HepG2 (cell line): Measurements from ENCODE around the gene TACC3. TPM values are rescaled to one million over a fixed set of nuclear protein-coding genes. Genes with fewer than 3 reads are reported as not detected.

Experiments
- ATAC-seq: fragments of 200-7000 bp; cut with Tn5 transposase; 3 replicates; pipeline ENCODE4 v1.9.1; 2020; ENCODE audit warnings: mild to moderate bottlenecking, moderate library complexity
- BruUV-seq: library from RNA; stranded (reverse); fragments of 400-500 nt; replicated peaks from 2 replicates; lab custom pipeline; 2021; lab: Mats Ljungman, UMichigan
- CTCF ChIA-PET: fragments of 300-600 bp; formaldehyde crosslinking; extraction: SDS; loops from one replicate; lab custom pipeline; 2021; ENCODE audit warnings: low total read pairs, inconsistent platforms, low intra/inter-chr PET ratio; lab: Yijun Ruan, JAX
- POLR2A ChIA-PET: fragments of 350-600 bp; sonication (Branson Sonifier 250); formaldehyde crosslinking; loops from one replicate; lab custom pipeline; 2020; ENCODE audit warnings: antibody characterized with exemption, inconsistent platforms; lab: Yijun Ruan, JAX
- DNase-seq: peaks from one replicate; pipeline ENCODE4 v3.0.0-alpha.2; 2015; ENCODE audit warnings: low spot score
- FAIRE-seq: peaks from 3 replicates; lab custom pipeline; 2011; peaks lifted over from hg19 to GRCh38; lab: Jason Lieb, UNC
- H2AFZ ChIP-seq: one replicate; pipeline ENCODE4 v1.6.1; 2011; ENCODE audit warnings: low read length, inconsistent platforms
- H3K27ac ChIP-seq: fragments of 300-600 bp; 3 replicates; pipeline ENCODE4 v1.8.0; 2011; ENCODE audit warnings: mixed run types, mild to moderate bottlenecking, mixed read lengths, low read length, inconsistent platforms; ENCODE audit not compliant: insufficient read depth; ENCODE audit errors: extremely low read length
- H3K27me3 ChIP-seq, 2 experiments: fragments of 200-600 bp in 1 of 2; 2 replicates in 1 of 2; 3 replicates in 1 of 2; pipeline versions ENCODE4 v1.6.0 to v1.8.0; 2011; ENCODE audit warnings: low read length in 2 of 2, mild to moderate bottlenecking in 2 of 2, moderate library complexity in 2 of 2, inconsistent platforms in 1 of 2; ENCODE audit not compliant: insufficient read depth in 2 of 2, control insufficient read depth in 1 of 2
- H3K36me3 ChIP-seq, 2 experiments: fragments of 200-600 bp in 1 of 2; replicated peaks in 1 of 2; 2 replicates in 1 of 2; 3 replicates in 1 of 2; pipeline versions ENCODE4 v1.5.1 to v1.8.0; 2011; ENCODE audit warnings: low read length in 2 of 2, inconsistent platforms in 1 of 2; ENCODE audit not compliant: insufficient read depth in 2 of 2, control insufficient read depth in 1 of 2
- H3K4me1 ChIP-seq: 2 replicates; pipeline ENCODE4 v1.5.1; 2012; ENCODE audit warnings: low read length, inconsistent platforms; ENCODE audit not compliant: insufficient read depth
- H3K4me2 ChIP-seq: 2 replicates; pipeline ENCODE4 v1.6.0; 2011; ENCODE audit warnings: low read depth, low read length, inconsistent platforms
- H3K4me3 ChIP-seq, 3 experiments: fragments of 200-600 bp in 1 of 3; sonication (generic), shearing (Covaris generic) in 1 of 3; replicated peaks in 1 of 3; 2 replicates each; pipeline ENCODE4 v1.5.1; 2011 to 2016; ENCODE audit warnings: low read length in 3 of 3, inconsistent platforms in 2 of 3, low read depth in 2 of 3, mild to moderate bottlenecking in 2 of 3, control low read depth in 1 of 3, mixed read lengths in 1 of 3; ENCODE audit not compliant: insufficient read depth in 1 of 3
- H3K79me2 ChIP-seq: one replicate; pipeline ENCODE4 v1.6.1; 2011; ENCODE audit warnings: low read length, inconsistent platforms; ENCODE audit not compliant: insufficient read depth
- H3K9ac ChIP-seq: 2 replicates; pipeline ENCODE4 v1.6.0; 2011; ENCODE audit warnings: mild to moderate bottlenecking, low read depth, low read length, inconsistent platforms; ENCODE audit not compliant: insufficient read depth
- H3K9me3 ChIP-seq: 2 replicates; pipeline ENCODE4 v1.5.1; 2012; ENCODE audit warnings: mild to moderate bottlenecking, low read length
- H4K20me1 ChIP-seq: 2 replicates; pipeline ENCODE4 v1.6.0; 2011; ENCODE audit warnings: inconsistent platforms, mild to moderate bottlenecking, low read length, moderate library complexity; ENCODE audit not compliant: insufficient read depth
- CHCHD3 ChIP-seq: sonication (generic); formaldehyde crosslinking; IDR thresholded peaks from 2 replicates; pipeline ENCODE4 v1.8.0; 2022; ENCODE audit warnings: mild to moderate bottlenecking, missing genetic modification reagents, moderate library complexity
- FOSL1 ChIP-seq: sonication (generic); formaldehyde crosslinking; IDR thresholded peaks from 2 replicates; pipeline ENCODE4 v1.9.0; 2021; ENCODE audit warnings: missing genetic modification reagents, borderline replicate concordance
- KAT7 ChIP-seq: IDR thresholded peaks from 2 replicates; pipeline ENCODE4 v1.6.1; 2018; ENCODE audit warnings: borderline replicate concordance, missing compliant biosample characterization
- KLF15 ChIP-seq: sonication (generic); formaldehyde crosslinking; IDR thresholded peaks from 2 replicates; pipeline ENCODE4 v1.8.1; 2023; ENCODE audit warnings: borderline replicate concordance, mild to moderate bottlenecking, inconsistent platforms, missing genetic modification reagents, mixed read lengths
- MEF2D ChIP-seq: sonication (generic); formaldehyde crosslinking; IDR thresholded peaks from 2 replicates; pipeline ENCODE4 v1.5.1; 2020; ENCODE audit warnings: mild to moderate bottlenecking, missing genetic modification reagents
- RARG ChIP-seq: sonication (generic); formaldehyde crosslinking; IDR thresholded peaks from 2 replicates; pipeline ENCODE4 v1.4.0; 2020; ENCODE audit warnings: low read depth, mild to moderate bottlenecking, missing genetic modification reagents
- RNF2 ChIP-seq: fragments of 450-650 bp; conservative IDR thresholded peaks from 2 replicates; pipeline ENCODE4 v1.6.1; 2016; ENCODE audit warnings: low read depth
- SIN3A ChIP-seq: IDR thresholded peaks from 2 replicates; pipeline ENCODE4 v1.6.1; 2011; ENCODE audit warnings: low read depth, mild to moderate bottlenecking, control low read depth, low read length, borderline replicate concordance
- ZNF136 ChIP-seq: sonication (generic); formaldehyde crosslinking; IDR thresholded peaks from 2 replicates; pipeline ENCODE4 v1.8.1; 2022; ENCODE audit warnings: low read depth, mild to moderate bottlenecking, moderate library complexity, missing genetic modification reagents
- ZNF17 ChIP-seq: sonication (generic); formaldehyde crosslinking; IDR thresholded peaks from 2 replicates; pipeline ENCODE4 v1.5.0; 2020; ENCODE audit warnings: mild to moderate bottlenecking, missing genetic modification reagents
- ZNF773 ChIP-seq: sonication (generic); formaldehyde crosslinking; IDR thresholded peaks from 2 replicates; pipeline ENCODE4 v1.4.0; 2020; ENCODE audit warnings: missing genetic modification reagents, borderline replicate concordance
- WGBS: methylation state at CpG from one replicate; pipeline ENCODE4 v1.1.6; 2017; ENCODE audit warnings: low lambda C conversion rate; 5-methylcytosine and 5-hydroxymethylcytosine counted together
- in situ Hi-C: cut with HindIII; loops from 2 replicates; pipeline ENCODE4 v1.10.0; 2017; ENCODE audit warnings: low pct_unique_long_range_greater_than_20kb; ENCODE audit not compliant: extremely low pct_ligation_motif_present
- intact Hi-C: fragments of 100-400 bp; cut with micrococcal nuclease; formaldehyde crosslinking; loops from one replicate; pipeline ENCODE4 v1.10.0; 2022; ENCODE audit not compliant: unreplicated experiment
- polyA plus RNA-seq, 8 experiments: library from polyadenylated mRNA; depleted of rRNA in 3 of 8; stranded (reverse) in 7 of 8; unstranded in 1 of 8; fragments of >200 nt; fragmentation: Illumina TruSeq in 4 of 8; extraction: Trizol in 4 of 8; gene quantifications; 2 replicates each; pipeline versions ENCODE4 v1.2.1 to v1.2.3, GENCODE V29; 2011 to 2016; ENCODE audit warnings: low read depth in 4 of 8, missing spikeins in 1 of 8, mixed read lengths in 1 of 8; ENCODE audit not compliant: insufficient read depth in 1 of 8
- total RNA-seq, 5 experiments: library from RNA; depleted of rRNA; stranded (reverse); fragments of >200 nt; fragmentation: Illumina TruSeq; extraction: Trizol; gene quantifications; 2 replicates each; pipeline ENCODE4 v1.2.3, GENCODE V29; 2016; ENCODE audit warnings: low read depth in 1 of 5
- TF ChIP-seq, protein P1 (sequence below): sonication (generic); formaldehyde crosslinking; IDR thresholded peaks from 2 replicates; pipeline ENCODE4 v1.5.1; 2020; ENCODE audit warnings: mild to moderate bottlenecking, missing genetic modification reagents, borderline replicate concordance
- TF ChIP-seq, protein P2 (sequence below): sonication (generic); formaldehyde crosslinking; IDR thresholded peaks from 2 replicates; pipeline ENCODE4 v1.4.0; 2020; ENCODE audit warnings: mild to moderate bottlenecking, missing genetic modification reagents

The TACC3 gene
- total and polyA plus RNA-seq, 2 of the 13 experiments (the other 11 are each of a cell fraction or from before 2014, with no cell fraction given) = 20.3 to 21.2 TPM

DNA sequence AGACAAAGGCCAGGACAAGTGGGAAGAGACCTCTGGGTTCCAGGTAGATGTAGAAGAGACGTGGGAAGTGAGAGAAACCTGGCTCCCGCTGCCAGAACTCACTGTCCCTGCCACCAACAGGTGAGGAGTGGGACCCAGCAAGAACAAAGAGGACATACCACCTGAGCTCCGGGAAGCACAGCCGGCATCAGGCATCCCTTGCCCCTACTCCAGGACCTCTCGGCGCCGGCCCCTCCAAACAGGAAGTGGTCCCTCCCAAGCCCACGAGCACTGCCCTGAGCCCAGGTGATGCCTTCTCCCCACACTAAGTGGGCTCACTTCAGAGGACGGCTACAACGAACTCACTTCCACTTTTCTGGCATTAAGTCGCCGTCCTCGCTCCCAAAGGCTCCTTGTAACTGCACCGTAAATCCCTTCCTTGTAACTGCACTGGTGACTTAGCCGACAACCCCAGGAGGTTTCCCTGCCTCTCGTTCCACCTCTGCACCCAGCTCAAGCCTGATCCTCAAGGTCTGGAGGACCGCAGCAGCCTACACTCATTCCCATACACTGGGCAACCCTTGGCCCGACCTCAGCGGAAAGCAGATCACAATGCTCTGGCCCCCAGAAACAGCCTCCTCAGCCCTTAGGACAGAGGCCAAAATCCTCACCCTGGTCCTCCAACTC lies 46.1 kb upstream of the TACC3 start:
- Histone ChIP-seq H3K79me2 (no peaks in the 10 kb centered on the region), H3K4me3 (no peak overlapping the region), H3K36me3 (no peaks in the 10 kb centered on the region), H3K27ac (no peak overlapping the region), H3K9ac (no peak overlapping the region), H4K20me1 (no peaks in the 10 kb centered on the region), H3K4me1 (peaks cover 21% of the 10 kb centered on the region), H3K4me2 (no peak overlapping the region), H3K9me3 (no peaks in the 10 kb centered on the region), H2AFZ (no peak overlapping the region), H3K27me3 (peaks cover 0 to 17% of the 10 kb centered on the region in 2 experiments; a peak in 2 of 5 replicates)
- CTCF ChIA-PET = no interaction called here
- WGBS = 67% methylated on average over 13 of the region's 19 CpGs
- no TSS peak for BruUV-seq
- DNase-seq (no peak), FAIRE-seq (no peak), ATAC-seq (no peak; the same call in 2 of the 3 replicates)
- in situ Hi-C loops = no loop called here
- TF ChIP-seq ZNF17 (no peak), ZNF136 (no peak), SIN3A (no peak), KAT7 (CRISPR knock-in tag) (no peak), MEF2D (no peak), KLF15 (no peak), RARG (CRISPR knock-in tag) (no peak), RNF2 (no peak), CHCHD3 (CRISPR knock-in tag) (no peak), FOSL1 (no peak), ZNF773 (CRISPR knock-in tag) (no peak)
- TF ChIP-seq, protein P1, sequence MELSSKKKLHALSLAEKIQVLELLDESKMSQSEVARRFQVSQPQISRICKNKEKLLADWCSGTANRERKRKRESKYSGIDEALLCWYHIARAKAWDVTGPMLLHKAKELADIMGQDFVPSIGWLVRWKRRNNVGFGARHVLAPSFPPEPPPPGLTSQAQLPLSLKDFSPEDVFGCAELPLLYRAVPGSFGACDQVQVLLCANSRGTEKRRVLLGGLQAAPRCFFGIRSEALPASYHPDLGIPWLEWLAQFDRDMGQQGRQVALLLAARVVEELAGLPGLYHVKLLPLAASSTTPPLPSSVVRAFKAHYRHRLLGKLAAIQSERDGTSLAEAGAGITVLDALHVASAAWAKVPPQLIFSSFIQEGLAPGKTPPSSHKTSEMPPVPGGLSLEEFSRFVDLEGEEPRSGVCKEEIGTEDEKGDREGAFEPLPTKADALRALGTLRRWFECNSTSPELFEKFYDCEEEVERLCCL (CRISPR knock-in tag) = no peak
- TF ChIP-seq, protein P2, sequence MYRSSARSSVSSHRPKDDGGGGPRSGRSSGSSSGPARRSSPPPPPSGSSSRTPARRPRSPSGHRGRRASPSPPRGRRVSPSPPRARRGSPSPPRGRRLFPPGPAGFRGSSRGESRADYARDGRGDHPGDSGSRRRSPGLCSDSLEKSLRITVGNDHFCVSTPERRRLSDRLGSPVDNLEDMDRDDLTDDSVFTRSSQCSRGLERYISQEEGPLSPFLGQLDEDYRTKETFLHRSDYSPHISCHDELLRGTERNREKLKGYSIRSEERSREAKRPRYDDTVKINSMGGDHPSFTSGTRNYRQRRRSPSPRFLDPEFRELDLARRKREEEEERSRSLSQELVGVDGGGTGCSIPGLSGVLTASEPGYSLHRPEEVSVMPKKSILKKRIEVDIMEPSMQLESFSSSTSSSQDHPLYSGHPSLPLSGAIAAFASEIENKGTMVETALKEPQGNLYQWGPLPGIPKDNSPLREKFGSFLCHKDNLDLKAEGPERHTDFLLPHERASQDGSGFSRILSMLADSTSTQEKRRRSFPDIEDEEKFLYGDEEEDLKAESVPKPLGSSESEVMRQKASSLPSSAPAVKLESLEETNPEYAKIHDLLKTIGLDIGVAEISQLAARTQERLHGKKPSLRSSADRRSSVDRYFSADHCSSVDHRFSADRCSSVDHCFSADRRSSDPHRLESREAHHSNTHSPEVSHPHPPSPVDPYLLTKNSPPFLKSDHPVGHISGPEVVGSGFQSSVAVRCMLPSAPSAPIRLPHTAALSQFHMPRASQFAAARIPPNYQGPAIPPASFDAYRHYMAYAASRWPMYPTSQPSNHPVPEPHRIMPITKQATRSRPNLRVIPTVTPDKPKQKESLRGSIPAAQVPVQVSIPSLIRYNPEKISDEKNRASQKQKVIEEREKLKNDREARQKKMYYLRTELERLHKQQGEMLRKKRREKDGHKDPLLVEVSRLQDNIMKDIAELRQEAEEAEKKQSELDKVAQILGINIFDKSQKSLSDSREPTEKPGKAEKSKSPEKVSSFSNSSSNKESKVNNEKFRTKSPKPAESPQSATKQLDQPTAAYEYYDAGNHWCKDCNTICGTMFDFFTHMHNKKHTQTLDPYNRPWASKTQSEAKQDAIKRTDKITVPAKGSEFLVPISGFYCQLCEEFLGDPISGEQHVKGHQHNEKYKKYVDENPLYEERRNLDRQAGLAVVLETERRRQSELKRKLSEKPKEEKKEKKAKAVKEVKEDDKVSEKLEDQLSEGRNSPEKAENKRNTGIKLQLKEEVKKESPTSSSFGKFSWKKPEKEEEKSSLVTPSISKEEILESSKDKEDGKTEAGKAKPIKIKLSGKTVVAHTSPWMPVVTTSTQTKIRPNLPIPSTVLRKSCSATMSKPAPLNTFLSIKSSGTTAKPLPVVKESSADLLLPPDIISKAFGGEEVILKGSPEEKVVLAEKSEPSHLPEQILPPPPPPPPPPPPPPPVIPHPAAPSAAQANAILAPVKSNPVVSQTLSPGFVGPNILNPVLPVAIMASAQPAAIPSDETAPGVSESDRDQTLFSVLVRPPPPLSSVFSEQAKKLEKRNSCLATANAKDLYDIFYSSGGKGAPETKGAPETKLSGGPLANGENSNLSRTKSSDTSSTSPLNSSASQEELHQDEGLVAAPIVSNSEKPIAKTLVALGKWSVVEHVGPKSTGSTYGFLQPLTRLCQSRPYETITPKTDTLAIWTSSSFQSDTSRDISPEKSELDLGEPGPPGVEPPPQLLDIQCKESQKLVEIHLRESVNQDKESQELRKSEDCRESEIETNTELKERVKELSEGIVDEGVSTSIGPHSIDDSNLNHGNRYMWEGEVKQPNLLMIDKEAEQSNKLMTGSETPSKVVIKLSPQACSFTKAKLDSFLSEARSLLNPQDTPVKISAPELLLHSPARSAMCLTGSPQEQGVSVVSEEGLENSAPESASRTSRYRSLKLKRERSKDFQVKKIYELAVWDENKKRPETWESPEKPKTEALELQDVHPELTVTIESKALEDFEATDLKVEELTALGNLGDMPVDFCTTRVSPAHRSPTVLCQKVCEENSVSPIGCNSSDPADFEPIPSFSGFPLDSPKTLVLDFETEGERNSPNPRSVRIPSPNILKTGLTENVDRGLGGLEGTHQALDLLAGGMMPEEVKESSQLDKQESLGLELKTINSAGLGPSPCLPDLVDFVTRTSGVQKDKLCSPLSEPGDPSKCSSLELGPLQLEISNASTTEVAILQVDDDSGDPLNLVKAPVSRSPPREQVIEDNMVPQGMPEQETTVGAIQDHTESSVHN (CRISPR knock-in tag) = no peak
- POLR2A ChIA-PET = no interaction called here
- intact Hi-C loops = no loop called here
